Measurements from ENCODE around the gene PPP1R15A.
A peak's percentile ranks its signal among the peaks of the same experiment; 100 is the strongest.

PPP1R15A gene

DNA sequence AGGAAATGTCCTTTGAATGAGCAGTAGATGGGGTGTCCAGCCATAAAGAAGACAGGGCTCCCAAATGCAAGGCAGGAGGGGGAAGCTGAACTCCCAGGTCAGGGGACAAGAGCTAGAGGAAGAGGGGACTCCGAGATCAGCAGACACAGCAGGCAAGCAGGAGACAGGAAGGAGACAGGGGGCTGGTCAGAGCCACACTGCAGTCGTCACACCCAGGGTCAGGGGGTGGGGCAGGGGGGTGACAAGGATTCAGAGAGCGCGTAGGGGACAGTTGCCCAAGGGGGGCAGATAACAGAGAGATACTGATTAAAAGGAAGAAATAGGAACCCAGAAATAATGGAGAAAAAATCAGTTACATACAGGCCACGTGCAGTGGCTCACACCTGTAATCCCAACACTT lies 39.2 kb upstream of the PPP1R15A start:
- Histone ChIP-seq H3K4me3 (ENCODE audit: low read depth in 1 of 2, low read length in 1 of 2) (no peak overlapping the region), H3K9me3 (no peaks in the 10 kb centered on the region), H3K27ac (no peak overlapping the region), H3K36me3 (no peaks in the 10 kb centered on the region), H3K27me3 (peaks cover 26% of the 10 kb centered on the region), H3K4me1 (ENCODE audit: control insufficient read depth in 1 of 2, insufficient read depth in 1 of 2, low read depth in 1 of 2, low read length in 1 of 2) (peaks cover 9 to 16% of the 10 kb centered on the region in 2 experiments)
- TF ChIP-seq, protein P1, sequence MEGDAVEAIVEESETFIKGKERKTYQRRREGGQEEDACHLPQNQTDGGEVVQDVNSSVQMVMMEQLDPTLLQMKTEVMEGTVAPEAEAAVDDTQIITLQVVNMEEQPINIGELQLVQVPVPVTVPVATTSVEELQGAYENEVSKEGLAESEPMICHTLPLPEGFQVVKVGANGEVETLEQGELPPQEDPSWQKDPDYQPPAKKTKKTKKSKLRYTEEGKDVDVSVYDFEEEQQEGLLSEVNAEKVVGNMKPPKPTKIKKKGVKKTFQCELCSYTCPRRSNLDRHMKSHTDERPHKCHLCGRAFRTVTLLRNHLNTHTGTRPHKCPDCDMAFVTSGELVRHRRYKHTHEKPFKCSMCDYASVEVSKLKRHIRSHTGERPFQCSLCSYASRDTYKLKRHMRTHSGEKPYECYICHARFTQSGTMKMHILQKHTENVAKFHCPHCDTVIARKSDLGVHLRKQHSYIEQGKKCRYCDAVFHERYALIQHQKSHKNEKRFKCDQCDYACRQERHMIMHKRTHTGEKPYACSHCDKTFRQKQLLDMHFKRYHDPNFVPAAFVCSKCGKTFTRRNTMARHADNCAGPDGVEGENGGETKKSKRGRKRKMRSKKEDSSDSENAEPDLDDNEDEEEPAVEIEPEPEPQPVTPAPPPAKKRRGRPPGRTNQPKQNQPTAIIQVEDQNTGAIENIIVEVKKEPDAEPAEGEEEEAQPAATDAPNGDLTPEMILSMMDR (IDR thresholded peaks at IDR 0.05) = no peak

DNA sequence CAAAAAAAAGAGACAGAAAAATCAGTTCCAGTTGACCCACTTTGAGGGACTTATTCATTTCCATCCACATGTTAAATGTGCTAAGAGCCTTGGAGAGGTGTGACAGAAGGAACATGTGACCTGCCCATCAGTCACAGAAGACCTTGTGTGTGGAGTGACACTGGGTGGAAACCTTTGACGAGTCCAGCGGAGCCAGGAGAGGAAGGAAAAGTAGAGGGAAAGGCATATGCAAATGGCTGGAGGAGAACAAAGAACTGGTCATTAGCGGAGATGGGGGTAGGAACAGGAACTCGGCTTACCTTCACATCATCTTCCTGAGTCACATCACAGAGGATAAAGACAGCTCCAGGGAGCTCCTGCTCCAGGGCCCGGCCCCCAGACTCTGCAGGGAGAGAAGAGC lies 38.2 kb upstream of the PPP1R15A start:
- Histone ChIP-seq H3K4me1 (ENCODE audit: control insufficient read depth in 1 of 2, insufficient read depth in 1 of 2, low read depth in 1 of 2, low read length in 1 of 2) (peaks cover 9 to 16% of the 10 kb centered on the region in 2 experiments), H3K9me3 (no peaks in the 10 kb centered on the region), H3K27me3 (peaks cover 28% of the 10 kb centered on the region), H3K36me3 (no peaks in the 10 kb centered on the region), H3K4me3 (ENCODE audit: low read depth in 1 of 2, low read length in 1 of 2) (no peak overlapping the region), H3K27ac (no peak overlapping the region)
- TF ChIP-seq, protein P1 (IDR thresholded peaks at IDR 0.05) = no peak

DNA sequence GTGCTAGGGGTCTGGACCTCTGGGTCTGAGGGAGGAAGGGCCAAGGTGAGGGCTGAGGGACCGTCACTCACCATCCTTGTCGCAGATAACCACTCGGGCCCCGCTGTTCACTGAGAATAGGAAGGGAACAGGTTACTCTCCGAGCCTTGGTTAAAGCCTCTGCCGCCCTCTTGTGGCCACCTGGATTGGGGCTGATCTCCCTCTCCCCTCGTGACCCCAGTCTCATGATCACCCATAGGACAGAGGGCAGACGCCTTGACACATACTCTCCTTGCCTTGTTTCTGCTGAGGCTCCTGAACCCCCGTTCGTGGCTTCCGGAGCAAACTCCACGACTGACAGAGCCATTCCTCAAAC lies 36.5 kb upstream of the PPP1R15A start:
- Histone ChIP-seq H3K4me3 (ENCODE audit: low read depth in 1 of 2, low read length in 1 of 2) (no peak overlapping the region), H3K27ac (no peak overlapping the region), H3K9me3 (no peaks in the 10 kb centered on the region), H3K4me1 (ENCODE audit: control insufficient read depth in 1 of 2, insufficient read depth in 1 of 2, low read depth in 1 of 2, low read length in 1 of 2) (peaks cover 9 to 16% of the 10 kb centered on the region in 2 experiments), H3K27me3 (peaks cover 28% of the 10 kb centered on the region), H3K36me3 (no peaks in the 10 kb centered on the region)
- TF ChIP-seq, protein P1 (IDR thresholded peaks at IDR 0.05) = peak; percentile 75

DNA sequence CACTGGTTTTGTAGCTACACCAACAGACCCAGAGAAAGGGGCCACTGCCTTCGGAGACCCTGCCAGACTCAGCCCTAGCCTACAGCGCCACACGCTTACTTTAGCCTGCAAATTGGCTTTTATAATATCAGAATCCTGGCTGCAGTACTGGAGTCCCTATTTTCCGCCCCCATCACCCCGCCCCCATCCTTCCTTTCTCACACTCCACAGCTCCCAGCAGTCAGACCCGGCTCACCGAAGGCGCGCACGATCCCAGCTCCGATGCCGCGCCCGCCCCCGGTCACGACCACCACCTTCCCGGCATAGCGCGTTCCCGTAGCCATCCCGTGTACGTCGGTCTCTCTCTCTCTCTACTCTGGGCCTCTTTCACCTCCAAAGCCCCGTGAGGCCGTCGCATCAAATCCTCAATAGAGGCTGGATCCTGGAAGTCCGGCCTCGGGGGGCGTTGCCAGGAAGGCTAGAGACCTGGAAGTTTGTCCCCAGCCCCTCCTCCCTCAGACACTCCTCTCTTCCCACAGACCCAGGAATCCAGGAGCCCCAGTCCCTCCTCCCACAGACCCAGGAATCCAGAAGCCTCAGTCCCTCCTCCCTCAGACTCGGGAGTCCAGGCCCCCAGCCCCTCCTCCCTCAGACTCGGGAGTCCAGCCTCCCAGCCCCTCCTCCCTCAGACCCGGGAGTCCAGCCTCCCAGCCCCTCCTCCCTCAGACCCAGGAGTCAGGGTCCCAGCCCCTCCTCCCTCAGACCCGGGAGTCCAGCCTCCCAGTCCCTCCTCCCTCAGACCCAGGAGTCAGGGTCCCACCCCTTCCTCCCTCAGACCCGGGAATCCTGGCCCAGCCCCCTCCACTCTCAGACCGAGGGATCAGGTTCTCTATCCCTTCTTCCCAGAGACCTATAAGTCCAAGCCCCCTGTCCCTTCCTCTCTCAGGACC lies 35.9 kb upstream of the PPP1R15A start, which contains the start of gene HSD17B14:
Gene HSD17B14, minus strand, starts transcription at position 403 of the 929 bp plus-strand sequence. Its CDS starts 80 bp downstream, at position 323.
- no peaks in the 10 kb centered on the region for H3K9me3 ChIP-seq
- TF ChIP-seq, protein P1 (IDR thresholded peaks at IDR 0.05) = no peak
- no peak within 1 kb of the TSS for H3K27ac ChIP-seq
- H3K4me3 ChIP-seq (ENCODE audit: low read depth in 1 of 2, low read length in 1 of 2) = no peak within 1 kb of the TSS
- peaks cover 9 to 16% of the 10 kb centered on the region in 2 experiments for H3K4me1 ChIP-seq (ENCODE audit: control insufficient read depth in 1 of 2, insufficient read depth in 1 of 2, low read depth in 1 of 2, low read length in 1 of 2)
- H3K36me3 ChIP-seq = no peaks in the 10 kb centered on the region
- peaks cover 28% of the 10 kb centered on the region for H3K27me3 ChIP-seq

DNA sequence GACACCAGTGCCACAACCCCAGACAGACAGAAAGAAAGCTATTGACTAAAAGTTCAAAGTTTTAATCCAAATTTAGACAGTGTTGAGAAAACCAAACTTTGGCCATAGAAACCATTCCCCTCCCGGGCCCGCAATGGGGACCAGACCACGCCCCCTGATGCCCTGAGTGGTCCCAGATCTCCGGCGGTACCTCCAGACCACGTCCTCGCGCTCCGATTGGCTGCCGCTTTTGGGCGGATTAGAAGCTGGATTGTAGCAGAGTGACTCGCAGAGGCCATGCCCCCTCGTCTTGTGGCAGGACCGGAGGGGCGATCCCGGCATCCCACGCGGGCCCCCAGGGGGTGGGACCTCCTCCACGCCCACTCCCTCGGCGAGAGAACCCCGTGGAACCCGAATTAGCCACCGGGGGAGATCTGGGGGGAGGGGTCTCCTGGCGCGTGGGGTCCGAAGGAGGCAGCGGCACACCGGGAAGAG lies 35.1 kb upstream of the PPP1R15A start:
- Histone ChIP-seq H3K36me3 (no peaks in the 10 kb centered on the region), H3K27ac (no peak overlapping the region), H3K4me1 (ENCODE audit: control insufficient read depth in 1 of 2, insufficient read depth in 1 of 2, low read depth in 1 of 2, low read length in 1 of 2) (peaks cover 9 to 16% of the 10 kb centered on the region in 2 experiments), H3K27me3 (peaks cover 28% of the 10 kb centered on the region), H3K9me3 (no peaks in the 10 kb centered on the region), H3K4me3 (ENCODE audit: low read depth in 1 of 2, low read length in 1 of 2) (no peak overlapping the region)
- TF ChIP-seq, protein P1 (IDR thresholded peaks at IDR 0.05) = no peak

Data from neutrophil (primary cell).